ENCODE results near the gene NUP205.
"Not testable (repeated sequence)": the region's sequence is repeated elsewhere in the genome, so short reads cannot be mapped to it uniquely, and the experiment has no call there.

The NUP205 gene

DNA sequence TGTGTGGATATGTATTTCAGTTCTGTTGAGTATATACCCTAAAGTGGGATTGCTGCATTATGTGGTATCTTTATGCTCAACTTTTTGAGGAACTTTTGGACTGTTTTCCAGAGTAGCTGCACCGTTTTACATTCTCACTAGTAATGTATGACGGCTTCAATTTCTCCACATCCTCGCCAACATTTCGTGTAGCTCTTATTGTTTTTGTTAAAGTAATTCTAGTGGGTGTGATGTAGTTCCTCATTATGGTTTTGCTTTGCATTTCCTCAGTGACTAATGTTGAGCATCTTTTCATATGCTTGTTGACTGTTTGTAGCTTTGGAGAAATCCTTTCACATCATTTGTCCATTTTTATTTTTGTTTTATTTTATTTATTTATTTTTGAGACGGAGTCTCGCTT is 109.1 kb downstream of the NUP205 start:
- DNase-seq (ENCODE audit: low read depth) = no peak

DNA sequence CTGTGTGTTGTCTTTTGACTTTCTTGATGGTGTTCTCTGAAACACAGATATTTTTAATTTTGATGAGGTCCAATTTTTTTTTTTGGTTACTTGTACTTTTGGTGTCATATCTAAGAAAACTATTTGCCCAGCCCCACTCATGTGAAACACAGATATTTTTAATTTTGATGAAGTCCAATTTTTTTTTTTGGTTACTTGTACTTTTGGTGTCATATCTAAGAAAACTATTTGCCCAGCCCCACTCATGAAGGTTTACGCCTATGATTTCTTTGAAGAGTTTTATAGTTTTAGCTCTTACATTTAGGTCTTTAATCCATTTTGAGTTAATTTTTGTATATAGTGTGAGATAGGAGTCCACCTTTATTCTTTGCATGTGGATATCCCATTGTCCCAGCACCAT is 109.9 kb downstream of the NUP205 start:
- DNase-seq (ENCODE audit: low read depth) = not testable (repeated sequence)

DNA sequence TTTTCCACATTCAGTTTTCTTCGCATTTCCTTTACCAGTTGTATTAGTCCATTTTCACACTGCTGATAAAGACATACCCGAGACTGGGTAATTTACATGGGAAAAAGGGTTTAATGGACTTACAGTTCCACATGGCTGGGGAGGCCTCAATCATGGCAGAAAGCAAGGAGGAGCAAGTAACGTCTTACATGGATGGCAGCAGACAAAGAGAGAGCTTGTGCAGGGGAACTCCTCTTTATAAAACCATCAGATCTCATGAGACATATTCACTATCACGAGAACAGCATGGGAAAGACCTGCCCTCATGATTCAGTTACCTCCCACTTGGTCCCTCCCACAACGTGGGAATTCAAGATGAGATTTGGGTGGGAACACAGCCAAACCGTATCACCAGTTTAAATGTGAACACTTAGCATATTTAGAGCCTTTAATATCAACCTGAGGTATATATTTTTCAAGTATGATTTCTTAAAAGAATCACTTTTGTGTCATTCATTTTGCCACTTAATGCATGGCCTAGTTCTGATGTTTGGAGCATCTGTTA is 111.2 kb downstream of the NUP205 start:
- not testable (repeated sequence) for DNase-seq (ENCODE audit: low read depth)

GRCh38 chr7:135669774-135670173 is 112.1 kb downstream of the NUP205 start:
- DNase-seq (ENCODE audit: low read depth) = no peak

- DNase-seq (ENCODE audit: low read depth) = no peak
These were observed 112.5 kb downstream of the NUP205 start for GRCh38 chr7:135670179-135670578.

DNA sequence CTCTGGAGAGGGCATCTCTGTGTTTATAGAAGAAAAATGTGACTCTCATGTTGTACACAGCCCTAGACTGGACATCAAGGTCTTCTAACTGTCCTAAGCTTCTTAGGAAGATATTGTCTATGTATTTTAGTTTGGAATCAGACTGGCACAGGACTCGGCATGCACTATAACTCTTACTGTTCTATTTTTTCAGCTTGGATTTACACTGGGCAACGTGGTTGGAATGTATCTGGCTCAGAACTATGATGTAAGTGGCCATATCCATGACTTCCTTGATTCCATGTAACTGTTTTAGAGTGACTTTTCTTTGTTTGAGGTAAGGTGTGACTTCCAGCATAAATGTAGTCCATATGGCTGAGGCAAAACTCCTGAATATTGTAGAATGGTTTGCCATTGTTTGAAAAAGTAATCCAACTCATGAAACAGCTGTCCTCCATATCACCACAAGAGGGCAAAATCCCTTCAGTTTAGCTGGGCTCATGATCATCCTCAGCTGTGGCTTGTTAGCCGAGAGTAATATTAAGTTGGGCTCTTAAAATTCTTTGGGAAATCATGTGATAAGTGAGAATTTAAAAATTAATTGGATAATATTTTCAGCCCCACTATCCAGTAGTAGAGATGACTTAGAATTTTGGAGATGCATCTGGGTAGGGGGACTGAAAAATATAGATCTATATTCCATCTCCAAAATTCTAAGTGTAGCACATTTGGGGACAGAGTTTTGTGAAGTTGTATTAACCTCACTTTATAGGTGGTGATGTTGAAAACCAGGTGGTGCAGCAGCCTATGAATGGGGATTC is 115.0 kb downstream of the NUP205 start:
- DNase-seq (ENCODE audit: low read depth) = no peak

- no peak for DNase-seq (ENCODE audit: low read depth)
These were observed 115.6 kb downstream of the NUP205 start for GRCh38 chr7:135673360-135673706.

GRCh38 chr7:135678612-135679575 is 121.2 kb downstream of the NUP205 start:
- DNase-seq (ENCODE audit: low read depth) = no peak

- no peak for DNase-seq (ENCODE audit: low read depth)
These were observed 124.0 kb downstream of the NUP205 start for GRCh38 chr7:135681762-135682161.

GRCh38 chr7:135682191-135682590 is 124.5 kb downstream of the NUP205 start:
- no peak for DNase-seq (ENCODE audit: low read depth)

GRCh38 chr7:135683609-135684008 is 125.9 kb downstream of the NUP205 start:
- no peak for DNase-seq (ENCODE audit: low read depth)

GRCh38 chr7:135684136-135684535 is 126.4 kb downstream of the NUP205 start:
- no peak for DNase-seq (ENCODE audit: low read depth)

DNA sequence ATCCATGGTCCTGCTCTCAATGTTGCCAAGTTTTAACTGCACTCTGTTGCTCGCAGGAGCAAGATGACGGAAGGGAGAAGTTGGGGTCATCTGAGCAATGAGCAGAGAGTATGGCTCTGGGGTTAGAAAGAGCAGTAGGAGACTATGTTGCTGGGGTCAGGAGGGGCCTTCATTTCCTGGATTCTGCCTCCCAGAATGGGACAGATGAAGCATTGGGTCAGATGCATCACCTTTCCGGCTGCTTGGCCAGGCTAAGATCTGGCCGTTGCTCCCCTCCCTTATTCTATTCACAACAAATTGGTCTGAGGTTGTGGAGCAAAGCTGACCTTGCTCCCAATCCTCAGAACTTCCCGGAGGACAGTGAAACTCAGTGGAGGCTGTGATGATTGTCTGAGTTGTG is 127.0 kb downstream of the NUP205 start:
- DNase-seq (ENCODE audit: low read depth) = no peak

GRCh38 chr7:135685306-135686084 is 127.8 kb downstream of the NUP205 start:
- DNase-seq (ENCODE audit: low read depth) = no peak

DNA sequence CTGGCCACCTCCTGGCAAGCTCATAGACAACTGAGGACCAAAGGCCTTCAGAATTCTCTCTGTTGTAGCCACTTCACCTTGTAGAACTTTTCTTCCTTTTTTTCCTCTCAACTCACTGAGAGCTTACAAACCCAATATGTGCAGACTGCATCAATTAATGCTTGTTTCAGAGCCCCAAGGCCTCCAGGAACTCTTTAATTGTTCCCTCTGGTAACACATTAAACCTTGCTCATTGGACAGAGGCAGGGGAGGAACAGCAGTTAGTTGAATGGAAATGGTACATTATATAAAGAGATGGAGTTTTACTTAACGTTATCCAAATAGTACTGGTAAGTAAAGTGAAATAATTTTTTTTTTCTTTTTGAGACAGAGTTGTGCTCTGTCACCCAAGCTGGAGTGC is 129.7 kb downstream of the NUP205 start:
- no peak for DNase-seq (ENCODE audit: low read depth)

DNA sequence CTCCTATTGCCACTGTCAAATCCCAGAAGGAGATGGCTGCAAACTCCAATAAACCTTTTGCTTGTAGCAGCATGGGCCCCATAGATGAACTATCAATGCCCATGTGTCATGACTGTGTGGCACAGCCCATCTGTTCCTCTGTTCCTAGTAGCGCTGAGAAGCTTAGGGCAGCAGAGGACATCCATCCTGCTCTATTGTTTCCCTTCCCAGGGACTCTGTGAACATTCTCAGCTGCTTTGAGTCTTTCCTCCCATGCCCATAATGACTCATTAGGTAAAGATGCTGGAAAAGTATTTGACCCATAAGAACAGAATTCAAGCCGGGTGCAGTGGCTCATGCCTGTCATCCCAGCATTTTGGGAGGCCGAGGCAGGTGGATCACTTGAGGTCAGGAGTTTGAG is 132.8 kb downstream of the NUP205 start:
- DNase-seq (ENCODE audit: low read depth) = no peak

DNA sequence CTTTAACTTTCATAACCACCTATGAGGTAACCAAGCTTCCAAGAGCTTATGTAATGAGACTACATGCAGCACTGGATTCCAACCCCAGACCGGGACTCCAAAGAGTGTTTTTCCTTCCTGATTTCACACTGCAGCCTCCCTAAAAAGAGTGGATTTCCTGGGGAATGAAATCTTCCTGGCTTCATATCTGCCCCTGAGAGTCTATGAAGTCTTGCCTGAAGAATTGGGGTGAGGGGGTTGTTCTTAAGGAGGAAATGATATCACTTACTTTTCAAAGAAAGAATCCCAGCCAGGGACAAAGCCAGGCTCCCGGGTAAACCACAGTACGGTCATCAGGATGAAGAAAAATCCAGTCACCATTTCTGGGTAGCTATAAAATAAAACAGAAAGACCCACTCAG is 134.3 kb downstream of the NUP205 start:
- no peak for DNase-seq (ENCODE audit: low read depth)

DNA sequence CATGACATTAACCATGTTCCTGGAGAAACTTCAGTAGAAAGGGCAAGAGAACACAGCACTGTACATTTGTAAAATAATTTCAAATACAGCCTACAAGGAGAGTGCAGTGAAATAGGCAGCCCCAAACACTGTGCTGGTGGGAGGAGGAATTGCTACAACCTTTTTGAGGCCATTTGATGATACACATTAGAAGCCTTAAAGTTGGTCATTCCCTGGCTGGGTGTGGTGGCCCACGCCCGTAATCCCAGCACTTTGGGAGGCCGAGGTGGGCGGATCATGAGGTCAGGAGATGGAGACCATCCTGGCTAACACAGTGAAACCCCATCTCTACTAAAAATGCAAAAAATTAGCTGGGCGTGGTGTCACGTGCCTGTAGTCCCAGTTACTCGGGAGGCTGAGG is 134.9 kb downstream of the NUP205 start:
- DNase-seq (ENCODE audit: low read depth) = not testable (repeated sequence)

GRCh38 chr7:135693558-135693957 is 135.8 kb downstream of the NUP205 start:
- DNase-seq (ENCODE audit: low read depth) = no peak

DNA sequence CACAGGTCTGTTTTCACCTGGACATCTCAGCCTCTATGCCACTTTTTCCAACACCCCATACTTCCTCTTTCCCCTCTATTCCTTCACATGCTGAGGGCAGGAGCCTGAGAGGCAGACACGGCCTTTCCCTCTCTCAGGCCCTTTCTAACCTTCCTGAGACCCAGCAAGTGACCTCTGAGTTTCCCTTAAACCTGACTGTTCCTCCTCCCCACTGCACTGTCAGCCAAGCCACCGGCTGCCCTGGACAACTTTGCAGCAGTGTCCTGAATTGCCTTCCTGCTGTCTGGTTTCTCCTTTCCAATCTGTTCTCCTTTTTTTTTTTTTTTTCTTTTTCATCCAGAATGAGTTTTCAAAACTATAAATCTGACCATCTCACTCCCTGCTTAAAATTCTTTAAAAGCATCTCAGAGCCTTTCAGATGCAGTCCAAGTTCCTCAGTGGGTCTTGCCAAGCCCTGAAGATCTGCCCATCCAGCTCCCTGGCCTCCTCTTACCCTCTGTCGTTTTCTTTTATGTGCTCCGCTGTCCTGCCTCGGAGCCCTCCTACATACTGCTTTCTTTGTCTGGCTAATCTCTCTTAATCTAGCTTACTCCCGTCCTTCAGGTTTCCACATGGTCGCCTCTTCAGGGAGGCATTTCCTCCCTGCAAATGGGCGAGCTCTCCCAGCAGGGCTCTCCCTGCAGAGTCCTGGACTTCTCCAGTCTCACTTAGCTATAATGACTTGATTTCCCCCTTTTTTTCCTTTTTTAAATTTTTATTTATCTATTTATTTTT is 139.7 kb downstream of the NUP205 start:
- DNase-seq (ENCODE audit: low read depth) = no peak
